Measurements from ENCODE around the gene FBXO28. TPM values are rescaled to one million over a fixed set of nuclear protein-coding genes. Genes with fewer than 3 reads are reported as not detected.
"Not testable (repeated sequence)": the region's sequence is repeated elsewhere in the genome, so short reads cannot be mapped to it uniquely, and the experiment has no call there.

FBXO28 gene
- total RNA-seq, 1 donor from 2014 or later = 18.6 TPM

DNA sequence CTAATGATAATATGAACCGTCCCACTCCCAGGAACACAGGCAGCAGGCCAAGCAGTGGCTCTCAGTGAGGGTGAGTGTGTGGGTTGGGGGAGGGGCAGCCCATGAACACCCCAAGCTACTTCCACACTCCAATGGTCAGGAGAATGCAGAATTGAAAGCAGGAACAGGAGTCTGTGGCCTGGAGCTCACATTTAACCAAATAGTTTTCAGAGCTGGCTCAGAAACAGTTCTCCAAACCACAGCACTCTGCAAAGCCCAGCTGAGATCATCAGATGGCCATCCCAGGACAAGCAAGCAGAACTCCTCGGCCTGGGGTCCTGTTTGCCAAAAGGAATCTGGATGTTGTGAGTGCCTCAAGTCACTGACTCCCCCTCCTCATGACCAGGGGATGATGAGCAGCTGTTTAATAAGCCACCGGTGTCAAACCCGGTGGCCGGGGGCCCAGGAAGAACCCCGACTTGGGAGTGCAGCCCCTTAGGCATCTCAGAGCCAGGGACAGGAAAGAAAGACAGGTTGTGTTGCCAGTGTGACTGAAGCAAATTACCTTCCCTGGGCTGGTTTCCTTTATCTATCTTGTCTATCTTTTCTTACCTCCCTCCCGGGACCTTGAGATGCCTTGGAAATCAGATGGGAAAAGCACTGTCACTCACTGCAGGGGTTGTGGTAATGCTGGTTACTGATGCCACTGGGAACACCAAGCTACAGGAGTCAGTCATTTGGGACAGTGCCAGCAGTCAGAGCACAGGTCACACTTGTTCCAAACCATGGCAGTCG, 89.5 kb downstream of the FBXO28 start:
- DNase-seq (peak; percentile 65), ATAC-seq (ENCODE audit: poor library complexity) (peak; percentile 81)
- intact Hi-C loops (cut with DNase I) = no loop called here

- ATAC-seq (ENCODE audit: poor library complexity) (no peak), DNase-seq (no peak)
- intact Hi-C loops (cut with DNase I) = no loop called here
Observed at GRCh38 chr1:224205438-224205840, 91.5 kb downstream of the FBXO28 start.

- ATAC-seq (ENCODE audit: poor library complexity); intact Hi-C loops (cut with DNase I): not testable (repeated sequence)
Observed at GRCh38 chr1:224205931-224206538, 92.1 kb downstream of the FBXO28 start.

DNA sequence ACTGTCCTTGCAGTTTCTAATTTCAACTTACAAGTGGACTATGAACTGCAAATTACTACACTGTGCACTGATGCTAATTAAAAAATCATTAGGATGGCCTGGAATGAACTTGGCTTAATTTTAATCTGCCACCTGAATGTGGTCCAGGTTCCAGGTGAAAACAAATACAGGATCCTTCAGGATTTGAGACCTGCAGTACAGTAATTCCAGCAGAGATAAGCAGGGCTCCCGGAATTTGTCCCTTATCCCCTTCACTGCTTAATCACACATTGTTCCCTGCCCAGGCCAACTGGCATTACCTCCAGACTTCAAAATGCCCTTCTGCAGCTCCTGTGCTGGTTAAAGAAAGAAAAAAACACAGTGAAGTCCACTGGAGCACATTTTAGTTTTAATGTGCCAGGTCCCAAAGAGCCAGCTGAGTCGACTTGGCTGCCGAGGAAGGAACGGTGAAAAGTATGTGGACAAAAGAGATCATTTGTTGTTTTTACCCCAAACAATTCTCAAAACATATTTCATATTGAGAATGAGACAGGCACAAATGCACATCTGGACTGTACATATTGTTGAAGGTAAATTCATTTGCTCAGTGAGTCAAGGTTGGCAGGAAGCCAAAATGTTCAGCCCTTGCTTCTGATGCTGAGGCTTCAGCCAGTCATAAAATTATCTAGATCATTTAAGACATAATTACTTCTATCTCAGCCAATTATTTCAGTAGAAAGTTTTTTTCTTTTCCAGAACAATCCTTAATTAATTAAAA, 97.5 kb downstream of the FBXO28 start:
- DNase-seq = no peak
- intact Hi-C loops (cut with DNase I) = no loop called here
- peak; percentile 84 for ATAC-seq (ENCODE audit: poor library complexity)

More at GRCh38 chr1:224205931-224206538, 92.1 kb downstream of the FBXO28 start:
- not testable (repeated sequence) for DNase-seq

Other genes with a start within 250 kb of the FBXO28 start
- 56.9 TPM for gene DEGS1, start 69.1 kb downstream of the FBXO28 start, total RNA-seq
- gene NVL, start 216.1 kb downstream of the FBXO28 start, total RNA-seq = 8.4 TPM
- 28.9 TPM for gene CNIH4, start 242.8 kb downstream of the FBXO28 start, total RNA-seq